ENCODE measurements around the gene CBLN3. TPM values are rescaled to one million over a fixed set of nuclear protein-coding genes. Genes with fewer than 3 reads are reported as not detected.

The CBLN3 gene
- total RNA-seq, 1 donor from 2014 or later: 1.9 TPM

- no peaks in the 10 kb centered on the region for H3K9me3 Mint-ChIP-seq (ENCODE audit: low read depth)
- H3K27ac Mint-ChIP-seq: no peak overlapping the region
- peaks cover 7% of the 10 kb centered on the region for H3K27me3 Mint-ChIP-seq
- no peak overlapping the region for H3K4me3 Mint-ChIP-seq (ENCODE audit: low read depth)
- peaks cover 8% of the 10 kb centered on the region for H3K4me1 Mint-ChIP-seq (ENCODE audit: low read depth)
- TF ChIP-seq CTCF (IDR thresholded peaks at IDR 0.05; ENCODE audit: unreplicated experiment): no peak
- no peak for DNase-seq (ENCODE audit: low spot score, unreplicated experiment)
- H3K36me3 Mint-ChIP-seq (ENCODE audit: insufficient read depth): no peaks in the 10 kb centered on the region
Measured at GRCh38 chr14:24378981-24379906, 50.2 kb downstream of the CBLN3 start.

- Mint-ChIP-seq H3K4me3 (ENCODE audit: low read depth) (no peak overlapping the region), H3K27me3 (peaks cover 3% of the 10 kb centered on the region), H3K36me3 (ENCODE audit: insufficient read depth) (no peaks in the 10 kb centered on the region), H3K27ac (peak overlapping the region; percentile 56), H3K4me1 (ENCODE audit: low read depth) (peaks cover 8% of the 10 kb centered on the region), H3K9me3 (ENCODE audit: low read depth) (no peaks in the 10 kb centered on the region)
- TF ChIP-seq CTCF (IDR thresholded peaks at IDR 0.05; ENCODE audit: unreplicated experiment): no peak
- DNase-seq (ENCODE audit: low spot score, unreplicated experiment): no peak
Measured at GRCh38 chr14:24378327-24378726, 51.1 kb downstream of the CBLN3 start.

DNA sequence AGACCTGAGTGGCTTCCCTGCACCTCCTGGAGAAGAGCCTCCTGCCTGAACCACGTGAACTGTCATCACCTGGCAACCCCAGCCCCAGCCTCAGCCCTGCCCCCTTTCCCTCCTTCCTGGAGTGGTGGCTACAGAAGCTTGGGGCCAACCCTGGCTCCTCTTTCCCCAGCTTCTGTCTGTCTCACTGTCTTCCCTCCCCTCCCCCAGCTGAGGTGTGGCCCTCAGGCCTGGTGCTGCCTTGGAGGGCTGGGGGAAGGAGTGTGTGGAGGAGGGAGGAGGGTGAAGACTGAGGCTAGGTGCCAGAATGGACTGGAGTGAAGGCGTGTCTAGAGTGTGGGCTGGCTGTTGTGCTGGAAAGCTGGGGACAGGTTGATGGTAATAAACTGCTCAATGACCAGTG is 51.8 kb downstream of the CBLN3 start:
- DNase-seq (ENCODE audit: low spot score, unreplicated experiment): no peak
- Mint-ChIP-seq H3K9me3 (ENCODE audit: low read depth) (no peaks in the 10 kb centered on the region), H3K27me3 (peaks cover 3% of the 10 kb centered on the region), H3K36me3 (ENCODE audit: insufficient read depth) (no peaks in the 10 kb centered on the region), H3K4me3 (ENCODE audit: low read depth) (no peak overlapping the region), H3K27ac (no peak overlapping the region), H3K4me1 (ENCODE audit: low read depth) (peaks cover 8% of the 10 kb centered on the region)
- no peak for TF ChIP-seq CTCF (IDR thresholded peaks at IDR 0.05; ENCODE audit: unreplicated experiment)

GRCh38 chr14:24377126-24377525 is 52.3 kb downstream of the CBLN3 start:
- no peak for DNase-seq (ENCODE audit: low spot score, unreplicated experiment)
- no peaks in the 10 kb centered on the region for H3K9me3 Mint-ChIP-seq (ENCODE audit: low read depth)
- no peak overlapping the region for H3K27ac Mint-ChIP-seq
- peaks cover 8% of the 10 kb centered on the region for H3K4me1 Mint-ChIP-seq (ENCODE audit: low read depth)
- no peak for TF ChIP-seq CTCF (IDR thresholded peaks at IDR 0.05; ENCODE audit: unreplicated experiment)
- no peaks in the 10 kb centered on the region for H3K36me3 Mint-ChIP-seq (ENCODE audit: insufficient read depth)
- no peak overlapping the region for H3K4me3 Mint-ChIP-seq (ENCODE audit: low read depth)
- H3K27me3 Mint-ChIP-seq: peaks cover 3% of the 10 kb centered on the region

Other genes starting within 250 kb of the CBLN3 start
- gene IPO4, start 240.9 kb downstream of the CBLN3 start, total RNA-seq: 54.9 and 56.4 TPM in 2 replicates
- gene TM9SF1, start 234.2 kb downstream of the CBLN3 start, total RNA-seq: 52.9 and 56.2 TPM in 2 replicates
- 0.29 TPM in 1 of 2 replicates, not detected in the other for gene TSSK4, start 224.0 kb downstream of the CBLN3 start, total RNA-seq
- gene CHMP4A, start 216.2 kb downstream of the CBLN3 start, total RNA-seq: 53.7 and 54.3 TPM in 2 replicates
- 15.2 and 17.7 TPM in 2 replicates for gene MDP1, start 213.6 kb downstream of the CBLN3 start, total RNA-seq
- 161 TPM in 2 replicates for gene NEDD8, start 197.3 kb downstream of the CBLN3 start, total RNA-seq
- 73.6 and 86.2 TPM in 2 replicates for gene GMPR2, start 196.7 kb downstream of the CBLN3 start, total RNA-seq
- gene TINF2, start 187.0 kb downstream of the CBLN3 start, total RNA-seq: 56.7 and 59.2 TPM in 2 replicates
- 5.8 and 7.0 TPM in 2 replicates for gene TGM1, start 166.5 kb downstream of the CBLN3 start, total RNA-seq
- 25.9 and 33.1 TPM in 2 replicates for gene RABGGTA, start 158.1 kb downstream of the CBLN3 start, total RNA-seq
- gene DHRS1, start 129.9 kb downstream of the CBLN3 start, total RNA-seq: 33.4 and 34.4 TPM in 2 replicates
- gene NOP9, start 129.8 kb downstream of the CBLN3 start, total RNA-seq: 32.4 and 32.6 TPM in 2 replicates
- 1.9 and 3.0 TPM in 2 replicates for gene CIDEB, start 121.7 kb downstream of the CBLN3 start, total RNA-seq
- 11.0 and 11.3 TPM in 2 replicates for gene LTB4R2, start 119.5 kb downstream of the CBLN3 start, total RNA-seq
- 8.4 TPM in 2 replicates for gene LTB4R, start 118.2 kb downstream of the CBLN3 start, total RNA-seq
- 0.46 and 0.75 TPM in 2 replicates for gene ADCY4, start 94.6 kb downstream of the CBLN3 start, total RNA-seq
- 0.62 and 1.5 TPM in 2 replicates for gene RIPK3, start 89.7 kb downstream of the CBLN3 start, total RNA-seq
- gene NFATC4, start 61.5 kb downstream of the CBLN3 start, total RNA-seq: 56.6 and 57.6 TPM in 2 replicates
- 38.3 and 40.0 TPM in 2 replicates for gene NYNRIN, start 30.7 kb downstream of the CBLN3 start, total RNA-seq
- gene KHNYN, start 286 bp upstream of the CBLN3 start, total RNA-seq: 74.3 and 77.4 TPM in 2 replicates
- 68.1 and 68.2 TPM in 2 replicates for gene SDR39U1, start 13.1 kb upstream of the CBLN3 start, total RNA-seq
- gene CMA1, start 78.6 kb upstream of the CBLN3 start, total RNA-seq: not detected in 2 replicates
- not detected in 2 replicates for gene CTSG, start 146.6 kb upstream of the CBLN3 start, total RNA-seq
- gene GZMH, start 180.0 kb upstream of the CBLN3 start, total RNA-seq: not detected in 2 replicates
- not detected in 2 replicates for gene GZMB, start 204.5 kb upstream of the CBLN3 start, total RNA-seq